Endothelial cell of umbilical vein (primary cell): ENCODE measurements around the gene KDM7A. TPM values are rescaled to one million over a fixed set of nuclear protein-coding genes. Genes with fewer than 3 reads are reported as not detected.

Experiments used
- BruUV-seq: library from RNA; stranded (reverse); fragments of 400-500 nt; replicated peaks from 2 replicates; lab custom pipeline; 2021; lab: Mats Ljungman, UMichigan
- CTCF ChIA-PET: fragments of 300-600, 350-600 bp; sonication (Branson Sonifier 250); formaldehyde crosslinking; loops from one replicate; lab custom pipeline; 2021; ENCODE audit warnings: antibody characterized with exemption, inconsistent platforms; lab: Charles Lee
- POLR2A ChIA-PET: fragments of 300-600, 350-600 bp; sonication (Branson Sonifier 250); formaldehyde crosslinking; loops from one replicate; lab custom pipeline; 2021; ENCODE audit warnings: antibody characterized with exemption, inconsistent platforms; lab: Charles Lee
- DNase-seq: peaks from one replicate; pipeline ENCODE4 v3.0.0-alpha.2; 2011; ENCODE audit warnings: low read depth, low spot score
- FAIRE-seq: peaks from 2 replicates; lab custom pipeline; 2011; peaks lifted over from hg19 to GRCh38; lab: Jason Lieb, UNC
- H2AFZ ChIP-seq: 2 replicates; pipeline ENCODE4 v1.6.0; 2012; ENCODE audit warnings: low read depth, low read length, control low read depth, inconsistent platforms
- H3K27ac ChIP-seq: 2 replicates; pipeline ENCODE4 v1.5.1; 2011; ENCODE audit warnings: low read depth, mild to moderate bottlenecking, control low read depth, low read length, moderate library complexity; ENCODE audit not compliant: insufficient read depth
- H3K27me3 ChIP-seq, 2 experiments: 2 replicates each; pipeline versions ENCODE4 v1.6.0 to v1.6.1; 2011; ENCODE audit warnings: low read length in 2 of 2, mixed read lengths in 1 of 2; ENCODE audit not compliant: control insufficient read depth in 2 of 2, insufficient read depth in 2 of 2
- H3K36me3 ChIP-seq, 2 experiments: 2 replicates in 1 of 2; 3 replicates in 1 of 2; pipeline ENCODE4 v1.5.1; 2011; ENCODE audit warnings: low read length in 2 of 2, mild to moderate bottlenecking in 1 of 2, moderate library complexity in 1 of 2; ENCODE audit not compliant: control insufficient read depth in 2 of 2, insufficient read depth in 2 of 2; ENCODE audit errors: extremely low read depth in 1 of 2
- H3K4me1 ChIP-seq: 3 replicates; pipeline ENCODE4 v1.5.1; 2011; ENCODE audit warnings: mild to moderate bottlenecking, low read length; ENCODE audit not compliant: control insufficient read depth, insufficient read depth; ENCODE audit errors: extremely low read depth
- H3K4me2 ChIP-seq: 2 replicates; pipeline ENCODE4 v1.6.1; 2011; ENCODE audit warnings: low read length, control low read depth, mixed read lengths; ENCODE audit not compliant: insufficient read depth
- H3K4me3 ChIP-seq, 3 experiments: fragments of 200-600 bp in 1 of 3; sonication (generic), shearing (Covaris generic) in 1 of 3; replicated peaks in 1 of 3; 2 replicates each; pipeline ENCODE4 v1.5.1; 2011 to 2016; ENCODE audit warnings: control low read depth in 3 of 3, low read length in 3 of 3, mild to moderate bottlenecking in 2 of 3, inconsistent platforms in 1 of 3, low read depth in 1 of 3, moderate library complexity in 1 of 3; ENCODE audit not compliant: insufficient read depth in 1 of 3
- H3K79me2 ChIP-seq: 2 replicates; pipeline ENCODE4 v1.6.0; 2012; ENCODE audit warnings: low read length, inconsistent platforms; ENCODE audit not compliant: control insufficient read depth, insufficient read depth
- H3K9ac ChIP-seq: replicated peaks from 2 replicates; pipeline ENCODE3; 2011; ENCODE audit warnings: low read length, control low read depth; ENCODE audit not compliant: insufficient read depth; ENCODE audit errors: extremely low read depth
- H3K9me1 ChIP-seq: replicated peaks from 3 replicates; pipeline ENCODE4 v1.6.0; 2011; ENCODE audit warnings: mild to moderate bottlenecking, low read length; ENCODE audit not compliant: control insufficient read depth, insufficient read depth; ENCODE audit errors: extremely low read depth
- H3K9me3 ChIP-seq: replicated peaks from 2 replicates; pipeline ENCODE4 v1.5.1; 2012; ENCODE audit warnings: low read length, inconsistent platforms; ENCODE audit not compliant: control insufficient read depth, insufficient read depth
- H4K20me1 ChIP-seq: replicated peaks from 2 replicates; pipeline ENCODE3; 2011; ENCODE audit warnings: mild to moderate bottlenecking, low read length; ENCODE audit not compliant: control insufficient read depth, insufficient read depth; ENCODE audit errors: extremely low read depth
- EZH2 ChIP-seq: IDR thresholded peaks from 2 replicates; pipeline ENCODE4 v1.6.1; 2012; ENCODE audit warnings: borderline replicate concordance, low read depth, mild to moderate bottlenecking, moderate library complexity, low read length, inconsistent platforms; ENCODE audit not compliant: severe bottlenecking
- JUN ChIP-seq: IDR thresholded peaks from 2 replicates; pipeline ENCODE4 v1.6.1; 2011; ENCODE audit warnings: borderline replicate concordance, low read depth; ENCODE audit not compliant: insufficient read length, insufficient read depth
- MAX ChIP-seq: IDR thresholded peaks from 2 replicates; pipeline ENCODE4 v1.6.1; 2011; ENCODE audit not compliant: insufficient read depth, insufficient read length
- MYC ChIP-seq: IDR thresholded peaks from one replicate; pipeline ENCODE4 v1.6.1; 2011; ENCODE audit warnings: mild to moderate bottlenecking, low read depth, low read length
- POLR2A ChIP-seq: IDR thresholded peaks from 2 replicates; pipeline ENCODE4 v1.6.1; 2012; ENCODE audit warnings: low read depth, mild to moderate bottlenecking, control low read depth, low read length
- POLR2AphosphoS5 ChIP-seq: IDR thresholded peaks from 2 replicates; pipeline ENCODE4 v1.6.1; 2012; ENCODE audit warnings: low read depth, mild to moderate bottlenecking, control low read depth, low read length, moderate library complexity; ENCODE audit not compliant: insufficient read depth
- dilution Hi-C: fragments of 300-500 bp; cut with MboI; formaldehyde crosslinking; loops from one replicate; pipeline ENCODE4 v1.15.0; 2019; ENCODE audit warnings: low sequenced_read_pairs; ENCODE audit not compliant: extremely low pct_ligation_motif_present
- intact Hi-C: fragments of 100-400 bp; cut with micrococcal nuclease; formaldehyde crosslinking; loops from one replicate; pipeline ENCODE4 v1.10.0; 2022
- polyA plus RNA-seq, 4 experiments: library from polyadenylated mRNA; depleted of rRNA in 3 of 4; stranded (reverse) in 3 of 4; unstranded in 1 of 4; fragments of >200 nt; gene quantifications; 2 replicates each; pipeline versions ENCODE4 v1.2.1 to v1.2.3, GENCODE V29; 2011 to 2012; ENCODE audit warnings: missing spikeins in 1 of 4
- total RNA-seq: library from RNA; stranded (reverse); gene quantifications from 2 replicates; pipeline ENCODE4 v1.2.3, GENCODE V29; 2021

Gene KDM7A
- total and polyA plus RNA-seq, 2 donors (not counting 3 experiments of a cell fraction or from before 2014, with no cell fraction given) = 2.4 to 7.3 TPM

GRCh38 chr7:140214075-140214684 is 37.4 kb upstream of the KDM7A start:
- Histone ChIP-seq H2AFZ (no peak overlapping the region), H3K9ac (no peak overlapping the region), H3K4me3 (no peak overlapping the region), H3K4me2 (no peak overlapping the region), H3K27me3 (peaks cover 0 to 2% of the 10 kb centered on the region in 2 experiments), H3K4me1 (no peaks in the 10 kb centered on the region), H3K79me2 (no peaks in the 10 kb centered on the region), H3K9me3 (no peaks in the 10 kb centered on the region), H3K9me1 (no peaks in the 10 kb centered on the region), H4K20me1 (no peaks in the 10 kb centered on the region), H3K36me3 (no peaks in the 10 kb centered on the region), H3K27ac (no peak overlapping the region)
- no peak for FAIRE-seq
- DNase-seq = no peak
- ChIA-PET CTCF (no interaction called here), POLR2A (no interaction called here)
- dilution Hi-C loops (no loop called here), intact Hi-C loops (no loop called here)
- TF ChIP-seq MYC = no peak
- TF ChIP-seq MAX = no peak
- no TSS peak for BruUV-seq

- no peaks in the 10 kb centered on the region for H3K4me1 ChIP-seq
- BruUV-seq = no TSS peak
- DNase-seq (no peak), FAIRE-seq (no peak)
- ChIA-PET CTCF (no interaction called here), POLR2A (no interaction called here)
- no peak overlapping the region for H3K4me3 ChIP-seq
- no peaks in the 10 kb centered on the region for H3K9me3 ChIP-seq
- TF ChIP-seq POLR2AphosphoS5 = no peak
- TF ChIP-seq MAX = no peak
- TF ChIP-seq MYC = no peak
- no peak for TF ChIP-seq POLR2A
- no peak for TF ChIP-seq JUN
- no peak for TF ChIP-seq EZH2
- no peaks in the 10 kb centered on the region for H3K36me3 ChIP-seq
- no peaks in the 10 kb centered on the region for H4K20me1 ChIP-seq
- dilution Hi-C loops (no loop called here), intact Hi-C loops (no loop called here)
- no peaks in the 10 kb centered on the region for H3K9me1 ChIP-seq
- peaks cover 0 to 2% of the 10 kb centered on the region in 2 experiments for H3K27me3 ChIP-seq
- no peak overlapping the region for H3K9ac ChIP-seq
- no peaks in the 10 kb centered on the region for H3K79me2 ChIP-seq
- H3K4me2 ChIP-seq = no peak overlapping the region
- no peak overlapping the region for H3K27ac ChIP-seq
- H2AFZ ChIP-seq = no peak overlapping the region
These were observed 36.9 kb upstream of the KDM7A start for GRCh38 chr7:140213684-140214074.
